K562 (cell line): ENCODE data around the gene CHN2. TPM values are rescaled to one million over a fixed set of nuclear protein-coding genes. Genes with fewer than 3 reads are reported as not detected.

Experiments
- ATAC-seq: fragments of 200-7000 bp; cut with Tn5 transposase; 3 replicates; pipeline ENCODE4 v1.9.1; 2020; ENCODE audit warnings: moderate library complexity
- BruUV-seq: library from RNA; stranded (reverse); fragments of 400-500 nt; replicated peaks from 2 replicates; lab custom pipeline; 2021; lab: Mats Ljungman, UMichigan
- CTCF ChIA-PET: fragments of 300-600 bp; formaldehyde crosslinking; extraction: SDS; loops from one replicate; lab custom pipeline; 2021; ENCODE audit warnings: low intra/inter-chr PET ratio; lab: Yijun Ruan, JAX
- POLR2A ChIA-PET: fragments of 300-600, 350-650 bp; sonication (Branson Sonifier 250); formaldehyde crosslinking; extraction: SDS; loops from one replicate; lab custom pipeline; 2021; ENCODE audit warnings: antibody characterized with exemption, inconsistent platforms; lab: Yijun Ruan, JAX
- DNase-seq, 4 experiments: peaks; one replicate each; pipeline versions ENCODE4 v3.0.0 to v3.0.0-alpha.2; 2011 to 2018; ENCODE audit warnings: low spot score in 3 of 4, mixed read lengths in 3 of 4; ENCODE audit errors: extremely low read depth in 1 of 4
- FAIRE-seq: peaks from 2 replicates; lab custom pipeline; 2011; peaks lifted over from hg19 to GRCh38; lab: Jason Lieb, UNC
- H2AFZ ChIP-seq: 2 replicates; pipeline ENCODE4 v1.6.0; 2011; ENCODE audit warnings: low read depth, low read length, control low read depth, inconsistent platforms
- H3K27ac ChIP-seq: fragments of 200-600 bp; 3 replicates; pipeline ENCODE4 v1.8.0; 2011; ENCODE audit warnings: low read depth, mild to moderate bottlenecking, control low read depth, inconsistent platforms, low read length, moderate library complexity, mixed read lengths; ENCODE audit errors: extremely low read depth
- H3K27me3 ChIP-seq, 2 experiments: fragments of 300-600 bp in 1 of 2; 2 replicates in 1 of 2; 3 replicates in 1 of 2; pipeline versions ENCODE4 v1.6.0 to v1.8.0; 2011; ENCODE audit warnings: inconsistent platforms in 2 of 2, low read length in 2 of 2, mild to moderate bottlenecking in 1 of 2, mixed read lengths in 1 of 2, moderate library complexity in 1 of 2; ENCODE audit not compliant: control insufficient read depth in 2 of 2, insufficient read depth in 2 of 2
- H3K36me3 ChIP-seq: fragments of 300-600 bp; 3 replicates; pipeline ENCODE4 v1.8.0; 2011; ENCODE audit warnings: mild to moderate bottlenecking, low read length, inconsistent platforms; ENCODE audit not compliant: control insufficient read depth, insufficient read depth
- H3K4me1 ChIP-seq, 2 experiments: fragments of 200-600 bp in 1 of 2; replicated peaks in 1 of 2; 2 replicates in 1 of 2; 3 replicates in 1 of 2; pipeline versions ENCODE4 v1.5.1 to v1.8.0; 2011; ENCODE audit warnings: inconsistent platforms in 2 of 2, low read length in 2 of 2, mild to moderate bottlenecking in 1 of 2, mixed read lengths in 1 of 2, moderate library complexity in 1 of 2; ENCODE audit not compliant: control insufficient read depth in 2 of 2, insufficient read depth in 2 of 2
- H3K4me2 ChIP-seq: 2 replicates; pipeline ENCODE4 v1.6.1; 2011; ENCODE audit warnings: low read length, control low read depth, inconsistent platforms, mixed read lengths; ENCODE audit not compliant: insufficient read depth
- H3K4me3 ChIP-seq: fragments of 200-600 bp; sonication (generic), shearing (Covaris generic); 2 replicates; pipeline ENCODE4 v1.5.1; 2016; ENCODE audit warnings: control low read depth, inconsistent platforms
- H3K79me2 ChIP-seq: fragments of 200-600 bp; 3 replicates; pipeline ENCODE4 v1.8.0; 2011; ENCODE audit warnings: low read length, inconsistent platforms; ENCODE audit not compliant: control insufficient read depth, insufficient read depth
- H3K9ac ChIP-seq, 2 experiments: 2 replicates each; pipeline versions ENCODE4 v1.6.0 to v1.6.1; 2011; ENCODE audit warnings: low read depth in 2 of 2, low read length in 2 of 2, control low read depth in 1 of 2, inconsistent platforms in 1 of 2, mild to moderate bottlenecking in 1 of 2, mixed read lengths in 1 of 2; ENCODE audit not compliant: insufficient read depth in 1 of 2
- H3K9me1 ChIP-seq: one replicate; pipeline ENCODE4 v1.6.0; 2011; ENCODE audit warnings: inconsistent platforms, mild to moderate bottlenecking, low read length, moderate library complexity; ENCODE audit not compliant: control insufficient read depth, insufficient read depth
- H3K9me3 ChIP-seq: replicated peaks from 2 replicates; pipeline ENCODE4 v1.5.1; 2011; ENCODE audit warnings: low read depth, low read length, inconsistent platforms; ENCODE audit not compliant: control insufficient read depth, insufficient read depth
- H4K20me1 ChIP-seq: replicated peaks from 2 replicates; pipeline ENCODE4 v1.6.1; 2011; ENCODE audit warnings: low read length, inconsistent platforms, mixed read lengths; ENCODE audit not compliant: control insufficient read depth, insufficient read depth
- ARHGAP35 ChIP-seq: fragments of 450-650 bp; IDR thresholded peaks from 2 replicates; pipeline ENCODE4 v1.6.1; 2018; ENCODE audit not compliant: partially characterized antibody
- FOXM1 ChIP-seq, 2 experiments: fragments of 450-650 bp in 1 of 2; sonication (generic) in 1 of 2; formaldehyde crosslinking in 1 of 2; IDR thresholded peaks; 2 replicates each; pipeline versions ENCODE4 v1.6.1 to v1.9.0; 2017 to 2022; ENCODE audit warnings: low read depth in 2 of 2, mild to moderate bottlenecking in 2 of 2, missing genetic modification reagents in 1 of 2, moderate library complexity in 1 of 2
- FUS ChIP-seq: fragments of 200-400 bp; formaldehyde crosslinking; optimal IDR thresholded peaks from 2 replicates; pipeline ENCODE3; 2017; ENCODE audit warnings: low read depth, low read length
- KDM1A ChIP-seq, 2 experiments: fragments of 450-650 bp; IDR thresholded peaks; 2 replicates each; pipeline ENCODE4 v1.6.1; 2016; ENCODE audit warnings: mild to moderate bottlenecking in 2 of 2
- MCM5 ChIP-seq: fragments of 450-650 bp; IDR thresholded peaks from 2 replicates; pipeline ENCODE4 v1.6.1; 2016; ENCODE audit warnings: low read depth
- MEF2D ChIP-seq: conservative IDR thresholded peaks from 2 replicates; pipeline ENCODE4 v1.6.1; 2016; ENCODE audit warnings: low read depth, missing genetic modification characterization, missing compliant biosample characterization
- RBM17 ChIP-seq: fragments of 200-400 bp; formaldehyde crosslinking; IDR thresholded peaks from 2 replicates; pipeline ENCODE4 v1.6.1; 2017; ENCODE audit warnings: low read depth, mild to moderate bottlenecking, low read length, borderline replicate concordance
- RCOR1 ChIP-seq, 2 experiments: IDR thresholded peaks; 2 replicates each; pipeline ENCODE4 v1.6.1; 2012; ENCODE audit warnings: low read depth in 2 of 2, low read length in 2 of 2, borderline replicate concordance in 1 of 2, improper control_type of control experiment in 1 of 2
- SIX5 ChIP-seq, 2 experiments: IDR thresholded peaks; 2 replicates each; pipeline ENCODE4 v1.6.1; 2011; ENCODE audit warnings: low read length in 2 of 2, borderline replicate concordance in 1 of 2, low read depth in 1 of 2, mild to moderate bottlenecking in 1 of 2, moderate library complexity in 1 of 2; ENCODE audit not compliant: insufficient read depth in 1 of 2
- SMARCA5 ChIP-seq: fragments of 450-650 bp; IDR thresholded peaks from 2 replicates; pipeline ENCODE4 v1.6.1; 2016
- SMARCB1 ChIP-seq: IDR thresholded peaks from 2 replicates; pipeline ENCODE4 v1.6.1; 2011; ENCODE audit warnings: improper control_type of control experiment, low read depth; ENCODE audit not compliant: insufficient read length
- SP2 ChIP-seq: IDR thresholded peaks from 2 replicates; pipeline ENCODE4 v1.6.1; 2011; ENCODE audit warnings: mild to moderate bottlenecking, low read depth, low read length, moderate library complexity; ENCODE audit not compliant: poor library complexity, severe bottlenecking; ENCODE audit errors: extremely low read depth
- ZNF174 ChIP-seq: fragments of 250-450 bp; sonication (Bioruptor Pico); IDR thresholded peaks from 2 replicates; pipeline ENCODE4 v1.4.0; 2020; ENCODE audit warnings: mild to moderate bottlenecking
- ZNF561 ChIP-seq: fragments of 450-650 bp; formaldehyde crosslinking; conservative IDR thresholded peaks from 2 replicates; pipeline ENCODE4 v1.4.0; 2020; ENCODE audit warnings: mild to moderate bottlenecking, moderate library complexity
- WGBS: fragments of 100-300 bp; shearing (Covaris generic); methylation state at CpG from one replicate; pipeline ENCODE4 v1.1.6; 2016; ENCODE audit warnings: low coverage, mixed read lengths; ENCODE audit not compliant: insufficient coverage; ENCODE audit errors: missing lambda C conversion rate; 5-methylcytosine and 5-hydroxymethylcytosine counted together
- in situ Hi-C: fragments of 300-500 bp; cut with MboI; formaldehyde crosslinking; loops from 4 replicates; pipeline ENCODE4 v1.15.0; 2018; ENCODE audit warnings: inconsistent platforms, mixed read lengths
- intact Hi-C: fragments of 100-400 bp; cut with micrococcal nuclease; formaldehyde crosslinking; loops from 2 replicates; pipeline ENCODE4 v1.14.2; 2022
- polyA plus RNA-seq, 8 experiments: library from polyadenylated mRNA; depleted of rRNA in 4 of 8; stranded (reverse) in 5 of 8; unstranded in 3 of 8; fragments of >200 nt; fragmentation: Nextera tagmentation in 2 of 8; fragmentation: Illumina TruSeq in 1 of 8; extraction: Ambion mirVana in 2 of 8; extraction: Trizol in 1 of 8; gene quantifications; 2 replicates each; pipeline versions ENCODE4 v1.2.1 to v1.2.3, GENCODE V29; 2011 to 2014; ENCODE audit warnings: inconsistent platforms in 1 of 8, missing spikeins in 1 of 8
- total RNA-seq, 7 experiments: library from RNA; depleted of rRNA in 6 of 7; stranded (reverse); fragments of >200 nt in 6 of 7; fragmentation: Illumina TruSeq in 2 of 7; extraction: Trizol in 2 of 7; gene quantifications; 2 replicates each; pipeline versions ENCODE4 v1.2.1 to v1.2.3, GENCODE V29; 2011 to 2021; ENCODE audit warnings: low replicate concordance in 1 of 7
- TF ChIP-seq, protein P1 (sequence below): fragments of 250-450 bp; sonication (Bioruptor Pico); IDR thresholded peaks from 2 replicates; pipeline ENCODE4 v1.5.0; 2022; ENCODE audit warnings: mild to moderate bottlenecking

Gene CHN2
- total and polyA plus RNA-seq, 9 of the 15 experiments (the other 6 are each of a cell fraction or from before 2014, with no cell fraction given), result 0.12 to 2.1 (median 0.31) TPM; not detected in 1

DNA sequence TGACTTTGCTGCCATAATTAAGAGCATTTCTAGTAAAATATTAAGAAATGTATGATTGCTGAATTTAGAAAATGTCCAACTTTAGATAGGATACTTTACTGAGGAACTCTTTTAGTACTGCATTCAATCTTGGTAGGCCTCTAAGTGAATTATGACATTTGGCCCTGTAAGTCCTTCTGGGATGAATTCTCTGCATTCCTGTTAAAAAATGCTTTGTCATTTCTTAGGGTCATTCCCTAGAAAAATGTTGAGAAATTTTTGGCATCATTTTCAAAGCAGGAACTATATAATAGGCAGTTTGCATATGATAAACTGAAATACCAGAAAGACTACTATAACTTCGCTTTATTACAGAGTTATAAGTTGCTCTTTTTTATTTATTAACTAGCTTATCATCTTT lies 299.8 kb downstream of the CHN2 start:
- POLR2A ChIA-PET, result no interaction called here
- no peaks in the 10 kb centered on the region; a peak in 1 of 5 replicates for H3K27me3 ChIP-seq
- no peak for FAIRE-seq
- TF ChIP-seq RCOR1 (IDR thresholded peaks at IDR 0.05; ENCODE audit: borderline replicate concordance in 1 of 2, low read depth in 2 of 2, low read length in 2 of 2), result no peak
- TF ChIP-seq, all 486 proteins: peak for 0
- Histone ChIP-seq H3K9me1 (no peaks in the 10 kb centered on the region), H3K79me2 (no peaks in the 10 kb centered on the region), H3K27ac (no peak overlapping the region), H3K4me1 (no peaks in the 10 kb centered on the region), H3K36me3 (no peaks in the 10 kb centered on the region), H3K4me3 (no peak overlapping the region), H3K9ac (no peak overlapping the region), H2AFZ (no peak overlapping the region), H4K20me1 (no peaks in the 10 kb centered on the region), H3K4me2 (no peak overlapping the region), H3K9me3 (no peaks in the 10 kb centered on the region)
- no TSS peak for BruUV-seq
- WGBS, result 0% methylated on average over 1 of the region's 1 CpG
- no peak for ATAC-seq
- intact Hi-C loops, result no loop called here
- DNase-seq, result no peak
- CTCF ChIA-PET, result no interaction called here
- in situ Hi-C loops, result no loop called here

GRCh38 chr7:29495653-29496052 lies 301.1 kb downstream of the CHN2 start:
- no peak for FAIRE-seq
- WGBS, result 4% methylated on average over 7 of the region's 7 CpGs
- Histone ChIP-seq H3K4me2 (no peak overlapping the region), H3K4me1 (no peaks in the 10 kb centered on the region), H3K9ac (no peak overlapping the region), H3K79me2 (no peaks in the 10 kb centered on the region), H4K20me1 (no peaks in the 10 kb centered on the region), H3K9me1 (no peaks in the 10 kb centered on the region), H3K27me3 (no peaks in the 10 kb centered on the region; a peak in 1 of 5 replicates), H2AFZ (no peak overlapping the region), H3K9me3 (no peaks in the 10 kb centered on the region), H3K4me3 (no peak overlapping the region), H3K27ac (no peak overlapping the region), H3K36me3 (no peaks in the 10 kb centered on the region)
- intact Hi-C loops, result no loop called here
- ATAC-seq, result no peak
- in situ Hi-C loops, result no loop called here
- DNase-seq, result no peak
- no TSS peak for BruUV-seq
- ChIA-PET CTCF (no interaction called here), POLR2A (interaction anchor here (0.6 to 0.7 kb wide), 2 partner anchors 426 to 1826 kb away, joined by 3 read pairs; no protein-coding TSS in a partner anchor)
- TF ChIP-seq SP2 (no peak), FUS (no peak), SMARCB1 (no peak), SIX5 (IDR thresholded peaks at IDR 0.05; ENCODE audit: borderline replicate concordance in 1 of 2, insufficient read depth in 1 of 2, low read depth in 1 of 2, low read length in 2 of 2) (no peak), ZNF561 (CRISPR knock-in tag) (no peak), KDM1A (IDR thresholded peaks at IDR 0.05) (no peak), FOXM1 (IDR thresholded peaks at IDR 0.05; ENCODE audit: low read depth) (no peak), FOXM1 (CRISPR knock-in tag; IDR thresholded peaks at IDR 0.05; ENCODE audit: low read depth) (no peak), MCM5 (no peak), ZNF174 (CRISPR knock-in tag) (no peak), ARHGAP35 (no peak), SMARCA5 (no peak), MEF2D (tag) (no peak), RBM17 (no peak)
- TF ChIP-seq, protein P1, sequence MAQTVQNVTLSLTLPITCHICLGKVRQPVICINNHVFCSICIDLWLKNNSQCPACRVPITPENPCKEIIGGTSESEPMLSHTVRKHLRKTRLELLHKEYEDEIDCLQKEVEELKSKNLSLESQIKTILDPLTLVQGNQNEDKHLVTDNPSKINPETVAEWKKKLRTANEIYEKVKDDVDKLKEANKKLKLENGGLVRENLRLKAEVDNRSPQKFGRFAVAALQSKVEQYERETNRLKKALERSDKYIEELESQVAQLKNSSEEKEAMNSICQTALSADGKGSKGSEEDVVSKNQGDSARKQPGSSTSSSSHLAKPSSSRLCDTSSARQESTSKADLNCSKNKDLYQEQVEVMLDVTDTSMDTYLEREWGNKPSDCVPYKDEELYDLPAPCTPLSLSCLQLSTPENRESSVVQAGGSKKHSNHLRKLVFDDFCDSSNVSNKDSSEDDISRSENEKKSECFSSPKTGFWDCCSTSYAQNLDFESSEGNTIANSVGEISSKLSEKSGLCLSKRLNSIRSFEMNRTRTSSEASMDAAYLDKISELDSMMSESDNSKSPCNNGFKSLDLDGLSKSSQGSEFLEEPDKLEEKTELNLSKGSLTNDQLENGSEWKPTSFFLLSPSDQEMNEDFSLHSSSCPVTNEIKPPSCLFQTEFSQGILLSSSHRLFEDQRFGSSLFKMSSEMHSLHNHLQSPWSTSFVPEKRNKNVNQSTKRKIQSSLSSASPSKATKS (CRISPR knock-in tag), result no peak
